ENCODE data around the gene CCNY.

Gene CCNY

GRCh38 chr10:35466170-35466569, 129.9 kb downstream of the CCNY start:
- POLR2A ChIA-PET, result no interaction called here
- WGBS (ENCODE audit: insufficient coverage), result 96% methylated on average over 5 of the region's 5 CpGs
- Histone ChIP-seq H3K4me3 (ENCODE audit: control insufficient read depth in 1 of 7, extremely low read depth in 1 of 7, insufficient read depth in 4 of 7, low read depth in 2 of 7, low read length in 6 of 7) (no peak overlapping the region), H3K9me3 (ENCODE audit: control extremely low read depth in 1 of 5, control insufficient read depth in 4 of 5, insufficient read depth in 2 of 5, low read depth in 1 of 5, low read length in 4 of 5) (no peaks in the 10 kb centered on the region), H3K4me1 (ENCODE audit: control extremely low read depth in 1 of 4, control insufficient read depth in 4 of 4, insufficient read depth in 4 of 4, low read length in 3 of 4) (peaks cover 0 to 17% (median 14%) of the 10 kb centered on the region in 4 experiments), H3K27ac (ENCODE audit: insufficient read depth in 1 of 2, low read depth in 1 of 2, low read length in 2 of 2, poor library complexity in 1 of 2, severe bottlenecking in 2 of 2) (peak overlapping the region in 1 of 2 experiments; percentile 18), H3K27me3 (replicated peaks in 2 of 5; ENCODE audit: control insufficient read depth in 4 of 5, insufficient read depth in 5 of 5, low read length in 4 of 5) (no peaks in the 10 kb centered on the region), H3K36me3 (ENCODE audit: control insufficient read depth in 4 of 4, insufficient read depth in 4 of 4, low read length in 3 of 4) (no peaks in the 10 kb centered on the region)
- CTCF ChIA-PET, result interaction anchor here (1.0 kb wide), 1 partner anchor 38 kb away, joined by 3 read pairs; no protein-coding TSS in a partner anchor
- no peak for DNase-seq

- ChIA-PET POLR2A (no interaction called here), CTCF (no interaction called here)
- peaks cover 0 to 15% (median 13%) of the 10 kb centered on the region in 4 experiments for H3K4me1 ChIP-seq (ENCODE audit: control extremely low read depth in 1 of 4, control insufficient read depth in 4 of 4, insufficient read depth in 4 of 4, low read length in 3 of 4)
- no peaks in the 10 kb centered on the region for H3K36me3 ChIP-seq (ENCODE audit: control insufficient read depth in 4 of 4, insufficient read depth in 4 of 4, low read length in 3 of 4)
- H3K27me3 ChIP-seq (replicated peaks in 2 of 5; ENCODE audit: control insufficient read depth in 4 of 5, insufficient read depth in 5 of 5, low read length in 4 of 5), result no peaks in the 10 kb centered on the region
- 100% methylated on average over 2 of the region's 4 CpGs for WGBS (ENCODE audit: insufficient coverage)
- H3K9me3 ChIP-seq (ENCODE audit: control extremely low read depth in 1 of 5, control insufficient read depth in 4 of 5, insufficient read depth in 2 of 5, low read depth in 1 of 5, low read length in 4 of 5), result no peaks in the 10 kb centered on the region
- no peak overlapping the region for H3K27ac ChIP-seq (ENCODE audit: insufficient read depth in 1 of 2, low read depth in 1 of 2, low read length in 2 of 2, poor library complexity in 1 of 2, severe bottlenecking in 2 of 2)
- DNase-seq, result no peak
- no peak overlapping the region for H3K4me3 ChIP-seq (ENCODE audit: control insufficient read depth in 1 of 7, extremely low read depth in 1 of 7, insufficient read depth in 4 of 7, low read depth in 2 of 7, low read length in 6 of 7)
Observed at GRCh38 chr10:35466661-35467060, 130.4 kb downstream of the CCNY start.

- H3K4me1 ChIP-seq (ENCODE audit: control extremely low read depth in 1 of 4, control insufficient read depth in 4 of 4, insufficient read depth in 4 of 4, low read length in 3 of 4), result peaks cover 0 to 15% (median 11%) of the 10 kb centered on the region in 4 experiments
- ChIA-PET POLR2A (no interaction called here), CTCF (no interaction called here)
Observed at GRCh38 chr10:35467186-35467585, 130.9 kb downstream of the CCNY start.

GRCh38 chr10:35470248-35470924, 134.1 kb downstream of the CCNY start:
- no peaks in the 10 kb centered on the region for H3K9me3 ChIP-seq (ENCODE audit: control extremely low read depth in 1 of 5, control insufficient read depth in 4 of 5, insufficient read depth in 2 of 5, low read depth in 1 of 5, low read length in 4 of 5)
- H3K27me3 ChIP-seq (replicated peaks in 2 of 5; ENCODE audit: control insufficient read depth in 4 of 5, insufficient read depth in 5 of 5, low read length in 4 of 5), result no peaks in the 10 kb centered on the region
- CTCF ChIA-PET, result no interaction called here
- POLR2A ChIA-PET, result no interaction called here
- no peak for DNase-seq
- no peak overlapping the region for H3K27ac ChIP-seq (ENCODE audit: insufficient read depth in 1 of 2, low read depth in 1 of 2, low read length in 2 of 2, poor library complexity in 1 of 2, severe bottlenecking in 2 of 2)
- H3K4me1 ChIP-seq (ENCODE audit: control extremely low read depth in 1 of 4, control insufficient read depth in 4 of 4, insufficient read depth in 4 of 4, low read length in 3 of 4), result peaks cover 0 to 5% (median 2%) of the 10 kb centered on the region in 4 experiments
- H3K4me3 ChIP-seq (ENCODE audit: control insufficient read depth in 1 of 7, extremely low read depth in 1 of 7, insufficient read depth in 4 of 7, low read depth in 2 of 7, low read length in 6 of 7), result no peak overlapping the region
- no peaks in the 10 kb centered on the region for H3K36me3 ChIP-seq (ENCODE audit: control insufficient read depth in 4 of 4, insufficient read depth in 4 of 4, low read length in 3 of 4)
- 98% methylated on average over 9 of the region's 9 CpGs for WGBS (ENCODE audit: insufficient coverage)

More at GRCh38 chr10:35467186-35467585, 130.9 kb downstream of the CCNY start:
- no peak for DNase-seq
- Histone ChIP-seq H3K4me3 (ENCODE audit: control insufficient read depth in 1 of 7, extremely low read depth in 1 of 7, insufficient read depth in 4 of 7, low read depth in 2 of 7, low read length in 6 of 7) (no peak overlapping the region), H3K9me3 (ENCODE audit: control extremely low read depth in 1 of 5, control insufficient read depth in 4 of 5, insufficient read depth in 2 of 5, low read depth in 1 of 5, low read length in 4 of 5) (no peaks in the 10 kb centered on the region), H3K27me3 (replicated peaks in 2 of 5; ENCODE audit: control insufficient read depth in 4 of 5, insufficient read depth in 5 of 5, low read length in 4 of 5) (no peaks in the 10 kb centered on the region), H3K27ac (ENCODE audit: insufficient read depth in 1 of 2, low read depth in 1 of 2, low read length in 2 of 2, poor library complexity in 1 of 2, severe bottlenecking in 2 of 2) (no peak overlapping the region), H3K36me3 (ENCODE audit: control insufficient read depth in 4 of 4, insufficient read depth in 4 of 4, low read length in 3 of 4) (no peaks in the 10 kb centered on the region)

- Histone ChIP-seq H3K4me1 (ENCODE audit: control extremely low read depth in 1 of 4, control insufficient read depth in 4 of 4, insufficient read depth in 4 of 4, low read length in 3 of 4) (peaks cover 0 to 2% (median under 1%) of the 10 kb centered on the region in 4 experiments), H3K27ac (ENCODE audit: insufficient read depth in 1 of 2, low read depth in 1 of 2, low read length in 2 of 2, poor library complexity in 1 of 2, severe bottlenecking in 2 of 2) (no peak overlapping the region), H3K4me3 (ENCODE audit: control insufficient read depth in 1 of 7, extremely low read depth in 1 of 7, insufficient read depth in 4 of 7, low read depth in 2 of 7, low read length in 6 of 7) (no peak overlapping the region), H3K27me3 (replicated peaks in 2 of 5; ENCODE audit: control insufficient read depth in 4 of 5, insufficient read depth in 5 of 5, low read length in 4 of 5) (no peaks in the 10 kb centered on the region), H3K36me3 (ENCODE audit: control insufficient read depth in 4 of 4, insufficient read depth in 4 of 4, low read length in 3 of 4) (no peaks in the 10 kb centered on the region), H3K9me3 (ENCODE audit: control extremely low read depth in 1 of 5, control insufficient read depth in 4 of 5, insufficient read depth in 2 of 5, low read depth in 1 of 5, low read length in 4 of 5) (no peaks in the 10 kb centered on the region)
- CTCF ChIA-PET, result no interaction called here
- WGBS (ENCODE audit: insufficient coverage), result 100% methylated on average over 3 of the region's 5 CpGs
- POLR2A ChIA-PET, result no interaction called here
- DNase-seq, result no peak
Observed at GRCh38 chr10:35470925-35471315, 134.6 kb downstream of the CCNY start.

GRCh38 chr10:35471435-35471834, 135.1 kb downstream of the CCNY start:
- Histone ChIP-seq H3K27me3 (replicated peaks in 2 of 5; ENCODE audit: control insufficient read depth in 4 of 5, insufficient read depth in 5 of 5, low read length in 4 of 5) (no peaks in the 10 kb centered on the region), H3K4me1 (ENCODE audit: control extremely low read depth in 1 of 4, control insufficient read depth in 4 of 4, insufficient read depth in 4 of 4, low read length in 3 of 4) (no peaks in the 10 kb centered on the region), H3K9me3 (ENCODE audit: control extremely low read depth in 1 of 5, control insufficient read depth in 4 of 5, insufficient read depth in 2 of 5, low read depth in 1 of 5, low read length in 4 of 5) (no peaks in the 10 kb centered on the region), H3K36me3 (ENCODE audit: control insufficient read depth in 4 of 4, insufficient read depth in 4 of 4, low read length in 3 of 4) (no peaks in the 10 kb centered on the region), H3K27ac (ENCODE audit: insufficient read depth in 1 of 2, low read depth in 1 of 2, low read length in 2 of 2, poor library complexity in 1 of 2, severe bottlenecking in 2 of 2) (no peak overlapping the region), H3K4me3 (ENCODE audit: control insufficient read depth in 1 of 7, extremely low read depth in 1 of 7, insufficient read depth in 4 of 7, low read depth in 2 of 7, low read length in 6 of 7) (no peak overlapping the region)
- DNase-seq, result no peak
- 100% methylated on average over 2 of the region's 3 CpGs for WGBS (ENCODE audit: insufficient coverage)
- POLR2A ChIA-PET, result no interaction called here
- CTCF ChIA-PET, result interaction anchor here (1.4 kb wide), 1 partner anchor 93 kb away, joined by 3 read pairs; no protein-coding TSS in a partner anchor

GRCh38 chr10:35480142-35480541, 143.8 kb downstream of the CCNY start:
- Histone ChIP-seq H3K9me3 (ENCODE audit: control extremely low read depth in 1 of 5, control insufficient read depth in 4 of 5, insufficient read depth in 2 of 5, low read depth in 1 of 5, low read length in 4 of 5) (no peaks in the 10 kb centered on the region), H3K4me1 (ENCODE audit: control extremely low read depth in 1 of 4, control insufficient read depth in 4 of 4, insufficient read depth in 4 of 4, low read length in 3 of 4) (no peaks in the 10 kb centered on the region), H3K27ac (ENCODE audit: insufficient read depth in 1 of 2, low read depth in 1 of 2, low read length in 2 of 2, poor library complexity in 1 of 2, severe bottlenecking in 2 of 2) (no peak overlapping the region), H3K36me3 (ENCODE audit: control insufficient read depth in 4 of 4, insufficient read depth in 4 of 4, low read length in 3 of 4) (peaks cover 0 to 10% (median 5%) of the 10 kb centered on the region in 4 experiments), H3K27me3 (replicated peaks in 2 of 5; ENCODE audit: control insufficient read depth in 4 of 5, insufficient read depth in 5 of 5, low read length in 4 of 5) (no peaks in the 10 kb centered on the region), H3K4me3 (ENCODE audit: control insufficient read depth in 1 of 7, extremely low read depth in 1 of 7, insufficient read depth in 4 of 7, low read depth in 2 of 7, low read length in 6 of 7) (no peak overlapping the region)
- DNase-seq, result no peak
- WGBS (ENCODE audit: insufficient coverage), result 96% methylated on average over 9 of the region's 9 CpGs
- ChIA-PET CTCF (interaction anchor here (0.9 to 1.0 kb wide), 2 partner anchors 18 to 22 kb away, joined by 3 to 4 read pairs; no protein-coding TSS in a partner anchor), POLR2A (no interaction called here)

Data from common myeloid progenitor, CD34-positive (primary cell).